CMK (cell line): ENCODE data around the gene TSC2.
"Not testable (repeated sequence)": the region's sequence is repeated elsewhere in the genome, so short reads cannot be mapped to it uniquely, and the experiment has no call there.

ENCODE experiments used
- DNase-seq: peaks from one replicate; pipeline ENCODE4 v3.0.0-alpha.2; 2010; ENCODE audit warnings: low read depth

TSC2 gene

GRCh38 chr16:2106211-2106610 is 58.4 kb downstream of the TSC2 start:
- DNase-seq: not testable (repeated sequence)

GRCh38 chr16:2107121-2107790 is 59.5 kb downstream of the TSC2 start:
- DNase-seq: not testable (repeated sequence)

- DNase-seq: not testable (repeated sequence)
These were observed 60.0 kb downstream of the TSC2 start for GRCh38 chr16:2107791-2108125.

GRCh38 chr16:2108446-2109270 is 60.9 kb downstream of the TSC2 start:
- DNase-seq: not testable (repeated sequence)

GRCh38 chr16:2109271-2109580 is 61.4 kb downstream of the TSC2 start:
- not testable (repeated sequence) for DNase-seq

- DNase-seq: not testable (repeated sequence)
These were observed 62.1 kb downstream of the TSC2 start for GRCh38 chr16:2109872-2110271.

- not testable (repeated sequence) for DNase-seq
These were observed 62.7 kb downstream of the TSC2 start for GRCh38 chr16:2110332-2111008.

- DNase-seq: not testable (repeated sequence)
These were observed 63.2 kb downstream of the TSC2 start for GRCh38 chr16:2111009-2111353.

GRCh38 chr16:2111412-2112335 is 63.9 kb downstream of the TSC2 start:
- not testable (repeated sequence) for DNase-seq

- DNase-seq: not testable (repeated sequence)
These were observed 64.8 kb downstream of the TSC2 start for GRCh38 chr16:2112539-2113106.

GRCh38 chr16:2114225-2114624 is 66.4 kb downstream of the TSC2 start:
- not testable (repeated sequence) for DNase-seq

- not testable (repeated sequence) for DNase-seq
These were observed 67.3 kb downstream of the TSC2 start for GRCh38 chr16:2114885-2115590.

GRCh38 chr16:2115591-2115973 is 67.8 kb downstream of the TSC2 start:
- no peak for DNase-seq

GRCh38 chr16:2116428-2116827 is 68.6 kb downstream of the TSC2 start:
- not testable (repeated sequence) for DNase-seq

GRCh38 chr16:2117341-2117740 is 69.6 kb downstream of the TSC2 start:
- DNase-seq: not testable (repeated sequence)

- DNase-seq: not testable (repeated sequence)
These were observed 70.4 kb downstream of the TSC2 start for GRCh38 chr16:2117960-2118722.

GRCh38 chr16:2121325-2121724 is 73.5 kb downstream of the TSC2 start:
- not testable (repeated sequence) for DNase-seq

- no peak for DNase-seq
These were observed 74.1 kb downstream of the TSC2 start for GRCh38 chr16:2121853-2122252.

GRCh38 chr16:2122429-2122828 is 74.6 kb downstream of the TSC2 start:
- no peak for DNase-seq
